Esophagus squamous epithelium (tissue), 5 donors: ENCODE results near the gene AOPEP. TPM values are rescaled to one million over a fixed set of nuclear protein-coding genes. Genes with fewer than 3 reads are reported as not detected.
A peak's percentile ranks its signal among the peaks of the same experiment; 100 is the strongest.

Experiments used
- DNase-seq: peaks from one replicate; lab custom pipeline; 2025; lab: John Stamatoyannopoulos, UW
- H3K27ac ChIP-seq, 4 donors: fragments of 200-600 bp; sonication (generic); one replicate each; pipeline ENCODE4 v1.5.1; 2016 to 2019; ENCODE audit warnings: mild to moderate bottlenecking in 1 of 4
- H3K27me3 ChIP-seq, 4 donors: fragments of 200-600 bp; sonication (generic); 1 replicate in 3 of 4; 2 replicates in 1 of 4; pipeline versions ENCODE4 v1.5.1 to v1.6.0; 2017 to 2021; ENCODE audit warnings: antibody characterized with exemption in 1 of 4
- H3K36me3 ChIP-seq, 3 donors: fragments of 200-600 bp; sonication (generic); one replicate each; pipeline ENCODE4 v1.5.1; 2016 to 2019
- H3K4me1 ChIP-seq, 3 donors: fragments of 200-600 bp; sonication (generic); one replicate each; pipeline ENCODE4 v1.5.1; 2017 to 2019
- H3K4me3 ChIP-seq, 4 donors: fragments of 200-600 bp; sonication (generic); 1 replicate in 3 of 4; 2 replicates in 1 of 4; pipeline ENCODE4 v1.5.1; 2016 to 2019; ENCODE audit warnings: mild to moderate bottlenecking in 2 of 4, moderate library complexity in 1 of 4
- H3K9me3 ChIP-seq, 3 donors: fragments of 200-600 bp; sonication (generic); one replicate each; pipeline ENCODE4 v1.5.1; 2016 to 2019
- POLR2A ChIP-seq, 4 donors: fragments of 450-650 bp; IDR thresholded peaks; one replicate each; pipeline ENCODE4 v1.6.1; 2017; ENCODE audit warnings: antibody characterized with exemption in 4 of 4, mild to moderate bottlenecking in 4 of 4, moderate library complexity in 3 of 4
- WGBS, 2 donors: methylation state at CpG; one replicate each; pipeline ENCODE4 v1.1.5; 2018; 5-methylcytosine and 5-hydroxymethylcytosine counted together
- intact Hi-C: fragments of 100-400 bp; cut with DNase I; formaldehyde crosslinking; loops from one replicate; pipeline ENCODE4 v1.15.0; 2022
- total RNA-seq, 4 donors: library from RNA; depleted of rRNA; stranded (reverse); fragments of >200 nt; gene quantifications; one replicate each; pipeline ENCODE4 v1.1.0, GENCODE V29; 2016
- TF ChIP-seq, protein P1 (sequence below), 6 experiments: fragments of 450-650 bp in 4 of 6; fragments of 200-600 bp in 2 of 6; sonication (generic) in 2 of 6; IDR thresholded peaks; one replicate each; pipeline ENCODE4 v1.5.1; 2016 to 2019; ENCODE audit warnings: antibody characterized with exemption in 6 of 6, mild to moderate bottlenecking in 4 of 6, moderate library complexity in 4 of 6
- donor health status: DM: yes; HTN: yes; CAD: no.

The AOPEP gene
- total RNA-seq, 4 donors from 2014 or later, result 101 to 300 (median 115) TPM

DNA sequence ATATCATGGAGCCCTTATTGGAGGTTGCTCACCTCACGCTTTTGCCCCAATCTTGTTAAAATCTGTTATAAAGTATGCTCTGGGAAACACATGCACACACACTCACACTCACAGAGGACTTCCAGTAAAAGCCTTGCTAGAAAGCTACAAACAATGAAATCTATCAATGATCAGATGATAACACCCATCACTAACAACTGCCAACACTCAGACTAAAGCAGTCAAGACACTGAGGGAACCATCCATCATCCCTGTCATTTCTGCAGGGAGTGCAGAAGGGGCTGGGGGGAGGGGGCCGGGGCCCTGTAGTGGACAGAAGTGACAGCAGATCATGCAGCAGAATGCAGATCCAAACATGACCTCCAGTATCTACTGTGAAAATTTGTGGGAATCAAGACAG lies 179.1 kb downstream of the AOPEP start:
- no peak for TF ChIP-seq POLR2A (IDR thresholded peaks at IDR 0.05)
- TF ChIP-seq, protein P1, sequence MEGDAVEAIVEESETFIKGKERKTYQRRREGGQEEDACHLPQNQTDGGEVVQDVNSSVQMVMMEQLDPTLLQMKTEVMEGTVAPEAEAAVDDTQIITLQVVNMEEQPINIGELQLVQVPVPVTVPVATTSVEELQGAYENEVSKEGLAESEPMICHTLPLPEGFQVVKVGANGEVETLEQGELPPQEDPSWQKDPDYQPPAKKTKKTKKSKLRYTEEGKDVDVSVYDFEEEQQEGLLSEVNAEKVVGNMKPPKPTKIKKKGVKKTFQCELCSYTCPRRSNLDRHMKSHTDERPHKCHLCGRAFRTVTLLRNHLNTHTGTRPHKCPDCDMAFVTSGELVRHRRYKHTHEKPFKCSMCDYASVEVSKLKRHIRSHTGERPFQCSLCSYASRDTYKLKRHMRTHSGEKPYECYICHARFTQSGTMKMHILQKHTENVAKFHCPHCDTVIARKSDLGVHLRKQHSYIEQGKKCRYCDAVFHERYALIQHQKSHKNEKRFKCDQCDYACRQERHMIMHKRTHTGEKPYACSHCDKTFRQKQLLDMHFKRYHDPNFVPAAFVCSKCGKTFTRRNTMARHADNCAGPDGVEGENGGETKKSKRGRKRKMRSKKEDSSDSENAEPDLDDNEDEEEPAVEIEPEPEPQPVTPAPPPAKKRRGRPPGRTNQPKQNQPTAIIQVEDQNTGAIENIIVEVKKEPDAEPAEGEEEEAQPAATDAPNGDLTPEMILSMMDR (IDR thresholded peaks at IDR 0.05), result no peak
- Histone ChIP-seq H3K27me3 (no peaks in the 10 kb centered on the region), H3K4me1 (peaks cover 5 to 69% (median 20%) of the 10 kb centered on the region in 3 donors), H3K9me3 (no peaks in the 10 kb centered on the region), H3K36me3 (no peaks in the 10 kb centered on the region), H3K4me3 (no peak overlapping the region), H3K27ac (no peak overlapping the region)
- intact Hi-C loops, result no loop called here
- 94% methylated on average over 1 to 2 of the region's 2 CpGs for WGBS, 2 donors
- no peak for DNase-seq

DNA sequence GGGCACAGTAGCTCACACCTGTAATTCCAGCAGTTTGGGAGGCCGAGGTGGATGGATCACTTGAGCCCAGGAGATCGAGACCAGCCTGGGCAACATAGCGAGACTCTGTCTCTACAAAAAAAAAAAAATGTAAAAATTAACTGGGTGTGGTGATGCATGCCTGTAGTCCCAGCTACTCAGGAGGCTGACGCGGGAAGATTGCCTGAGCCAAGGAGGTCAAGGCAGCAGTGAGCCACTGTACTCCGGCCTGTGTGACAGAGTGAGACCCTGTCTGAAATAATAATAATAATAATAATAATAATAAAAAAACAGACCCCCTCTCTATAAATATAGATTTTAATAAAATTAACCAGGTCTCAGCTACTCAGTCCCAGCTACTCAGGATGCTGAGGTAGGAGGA lies 179.7 kb downstream of the AOPEP start:
- Histone ChIP-seq H3K4me3 (no peak overlapping the region), H3K36me3 (no peaks in the 10 kb centered on the region), H3K4me1 (peaks cover 5 to 64% (median 19%) of the 10 kb centered on the region in 3 donors), H3K27me3 (no peaks in the 10 kb centered on the region), H3K9me3 (no peaks in the 10 kb centered on the region), H3K27ac (no peak overlapping the region)
- 95 to 100% methylated on average over 6 of the region's 6 CpGs for WGBS, 2 donors
- DNase-seq, result no peak
- TF ChIP-seq POLR2A (IDR thresholded peaks at IDR 0.05), result no peak
- TF ChIP-seq, protein P1 (IDR thresholded peaks at IDR 0.05), result no peak
- intact Hi-C loops, result no loop called here

DNA sequence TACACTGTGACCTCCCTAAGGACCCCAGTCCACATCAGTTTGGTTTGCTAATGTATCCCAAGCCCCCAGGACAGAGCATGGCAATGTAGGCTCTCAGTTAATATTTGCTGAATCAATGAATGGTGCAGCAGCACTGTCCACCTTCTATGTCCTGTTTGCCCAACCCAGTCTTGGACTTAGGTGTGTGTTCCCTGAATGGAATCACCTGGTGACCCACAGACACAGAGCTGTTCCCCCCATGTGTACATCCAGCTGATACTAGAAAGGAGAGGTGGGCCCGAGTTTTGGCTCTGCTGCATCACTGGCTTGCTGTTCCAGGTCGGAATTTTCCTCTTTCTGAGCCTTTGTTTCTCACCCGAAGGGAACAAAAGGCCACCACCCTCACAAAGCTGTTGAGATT lies 180.2 kb downstream of the AOPEP start:
- no peak overlapping the region for H3K27ac ChIP-seq

DNA sequence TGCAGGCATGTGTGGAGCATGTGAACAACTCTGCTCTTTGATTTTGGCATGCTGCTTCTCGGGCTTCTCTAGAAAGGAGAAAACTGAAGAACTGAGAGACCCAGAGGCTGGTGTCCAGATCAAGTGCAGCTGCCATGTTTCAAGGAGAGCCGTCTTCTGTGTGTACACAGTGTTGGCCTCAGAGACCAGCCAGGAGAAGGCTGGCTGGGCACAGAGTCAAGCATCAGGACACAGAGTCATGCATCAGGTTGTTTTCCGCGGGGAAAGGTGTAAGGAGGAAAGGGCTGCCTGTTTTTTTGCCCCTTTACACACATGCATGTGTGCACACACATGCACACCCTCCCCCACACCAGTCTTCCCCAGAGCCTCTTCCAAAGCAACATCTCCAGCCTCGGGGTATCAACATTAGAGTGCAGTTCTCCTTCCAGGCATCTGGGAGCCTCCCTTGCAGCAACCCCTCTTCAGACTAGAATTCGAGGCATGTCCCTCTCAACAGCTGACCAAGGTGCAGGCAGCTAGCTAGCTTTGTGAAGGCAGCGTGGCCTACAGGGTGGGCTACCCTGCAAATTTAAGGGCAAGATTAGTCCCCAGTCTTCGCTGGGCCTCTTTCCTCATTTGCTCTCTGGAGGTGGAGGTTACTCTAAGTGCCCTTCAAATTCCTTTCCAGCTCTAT lies 180.9 kb downstream of the AOPEP start:
- H3K9me3 ChIP-seq, result no peaks in the 10 kb centered on the region
- WGBS, 2 donors, result 74 to 76% methylated on average over 7 to 8 of the region's 8 CpGs
- no peak for DNase-seq

More for the DNA sequence above, 180.2 kb downstream of the AOPEP start:
- Histone ChIP-seq H3K9me3 (no peaks in the 10 kb centered on the region), H3K4me3 (no peak overlapping the region), H3K4me1 (peaks cover 5 to 59% (median 13%) of the 10 kb centered on the region in 3 donors), H3K36me3 (no peaks in the 10 kb centered on the region), H3K27me3 (no peaks in the 10 kb centered on the region)
- intact Hi-C loops, result no loop called here
- no peak for TF ChIP-seq POLR2A (IDR thresholded peaks at IDR 0.05)
- TF ChIP-seq, protein P1 (IDR thresholded peaks at IDR 0.05), result no peak
- WGBS, 2 donors, result 74 to 100% methylated on average over 3 of the region's 3 CpGs
- DNase-seq, result no peak

DNA sequence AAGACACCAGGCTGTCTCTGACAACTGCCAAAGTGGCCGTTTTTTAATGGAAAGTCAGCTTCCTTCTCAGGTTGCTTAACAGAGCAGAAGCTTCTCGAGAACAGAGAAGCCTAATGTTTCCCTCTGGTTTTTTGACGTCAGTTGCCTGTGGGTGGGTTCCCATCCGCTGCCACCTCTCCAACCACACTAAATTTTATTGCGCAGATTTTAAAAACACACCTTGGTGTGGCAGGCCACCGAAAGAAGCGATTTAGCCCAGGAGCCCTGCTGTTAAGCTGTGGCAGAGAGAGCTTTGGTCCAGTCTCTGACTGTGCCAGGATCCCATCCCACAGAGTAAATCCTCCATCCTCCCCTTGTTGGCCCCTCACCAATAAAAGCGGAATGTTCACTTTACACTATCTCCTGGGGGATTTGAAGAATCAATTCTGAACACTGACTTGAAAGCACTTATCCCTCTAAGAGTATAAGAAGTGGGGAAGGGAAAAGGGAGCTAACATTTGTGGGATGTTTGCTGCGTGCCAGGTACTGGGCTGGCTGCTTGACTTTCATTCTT lies 181.6 kb downstream of the AOPEP start:
- intact Hi-C loops, result no loop called here
- TF ChIP-seq, protein P1 (IDR thresholded peaks at IDR 0.05), result no peak
- no peak for TF ChIP-seq POLR2A (IDR thresholded peaks at IDR 0.05)
- Histone ChIP-seq H3K36me3 (no peaks in the 10 kb centered on the region), H3K9me3 (no peaks in the 10 kb centered on the region), H3K4me3 (no peak overlapping the region), H3K4me1 (peaks cover 0 to 50% (median 0%) of the 10 kb centered on the region in 3 donors), H3K27me3 (no peaks in the 10 kb centered on the region), H3K27ac (peak overlapping the region in 3 of 4 donors; percentile 36 to 57 (median 48))
- DNase-seq, result no peak
- WGBS, 2 donors, result 67 to 72% methylated on average over 6 to 8 of the region's 9 CpGs

More for the DNA sequence above, 180.9 kb downstream of the AOPEP start:
- intact Hi-C loops, result no loop called here
- TF ChIP-seq, protein P1 (IDR thresholded peaks at IDR 0.05), result no peak
- TF ChIP-seq POLR2A (IDR thresholded peaks at IDR 0.05), result no peak
- Histone ChIP-seq H3K4me3 (no peak overlapping the region), H3K36me3 (no peaks in the 10 kb centered on the region), H3K27ac (peak overlapping the region in 3 of 4 donors; percentile 31 to 57 (median 48)), H3K4me1 (peaks cover 2 to 52% (median 7%) of the 10 kb centered on the region in 3 donors), H3K27me3 (no peaks in the 10 kb centered on the region)
